DMS153 (cell line): ENCODE measurements around the gene WIPF1.

Experiments used
- DNase-seq: peaks from one replicate; lab custom pipeline; 2025; lab: John Stamatoyannopoulos, UW

The WIPF1 gene

DNA sequence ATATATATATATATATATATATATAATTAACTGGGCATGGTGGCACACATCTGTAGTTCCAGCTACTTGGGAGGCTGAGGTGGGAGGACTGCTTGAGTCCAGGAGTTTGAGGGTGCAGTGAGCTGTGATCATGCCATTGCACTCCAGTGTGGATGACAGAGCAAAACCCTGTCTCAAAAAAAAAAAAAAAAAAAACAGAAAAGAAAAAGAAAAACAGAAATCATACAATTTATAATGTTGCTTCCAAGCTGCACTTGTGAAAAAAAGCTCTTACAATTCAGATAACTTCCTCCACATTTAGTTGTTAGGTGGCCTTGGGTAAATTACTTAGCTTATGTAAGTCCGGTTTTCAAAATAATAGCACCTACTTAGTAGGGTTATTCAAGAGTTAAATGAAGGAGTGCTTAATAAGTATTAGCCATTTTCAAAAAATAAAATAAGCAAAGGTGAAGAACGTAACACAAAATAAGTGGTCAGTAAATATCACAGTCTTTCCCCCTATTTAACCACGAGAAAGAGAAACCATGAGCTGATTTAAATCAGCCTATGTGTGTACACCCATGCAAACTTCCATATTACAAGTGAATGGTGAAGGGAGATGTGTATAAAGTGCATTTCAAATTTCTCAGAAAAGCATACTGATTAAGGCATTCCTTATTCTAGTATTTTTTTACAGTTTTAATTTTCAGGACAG is 2.3 kb downstream of the WIPF1 start:
- no peak for DNase-seq

DNA sequence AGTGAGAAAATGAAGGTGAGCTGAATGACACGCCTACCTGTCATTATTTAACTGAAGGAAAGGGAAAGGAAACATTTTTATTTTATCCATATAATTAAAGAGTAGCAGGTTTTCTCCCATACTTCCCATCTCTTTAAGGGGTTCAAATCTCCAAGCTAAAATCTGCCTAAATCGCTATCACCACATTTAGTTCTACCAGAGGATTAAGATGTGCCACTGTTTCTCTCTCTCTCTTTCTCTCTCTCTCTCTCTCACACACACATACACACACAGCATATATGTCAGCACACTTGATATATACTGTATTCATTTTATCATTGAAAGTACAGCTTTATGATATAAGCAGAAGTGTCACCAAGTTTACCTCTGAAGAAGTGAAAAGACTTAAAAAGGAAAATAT is 3.1 kb downstream of the WIPF1 start:
- DNase-seq = no peak

DNA sequence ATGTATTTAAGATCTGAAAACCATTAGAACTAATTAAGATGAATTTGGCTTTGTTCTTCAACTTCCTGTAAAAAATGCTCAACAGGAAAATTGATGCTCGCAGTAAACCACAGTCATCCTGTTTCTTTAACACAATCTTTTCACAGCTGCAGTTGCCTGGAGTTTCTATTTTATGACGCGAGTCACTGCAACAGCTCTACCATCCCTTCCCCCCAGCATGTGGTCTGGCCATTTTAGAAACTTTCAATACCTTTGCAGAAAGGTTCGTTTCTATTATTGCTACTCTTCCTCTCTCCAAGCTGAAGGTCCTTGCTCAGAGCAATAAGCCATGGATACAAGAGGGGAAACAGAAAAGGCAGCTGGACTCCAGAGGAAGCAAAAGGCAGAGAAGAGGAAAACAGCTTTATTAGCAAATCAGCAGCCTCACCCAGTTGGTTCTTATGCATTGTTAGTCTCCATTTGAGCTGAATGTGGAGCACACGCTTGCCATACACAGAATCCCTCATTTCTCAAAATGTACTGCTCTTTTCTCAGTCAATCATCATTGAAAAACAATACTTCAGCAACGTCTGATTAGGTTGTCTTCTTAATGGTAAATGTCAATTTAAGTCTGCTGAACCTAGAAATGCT is 3.9 kb downstream of the WIPF1 start:
- peak; percentile 52 for DNase-seq

DNA sequence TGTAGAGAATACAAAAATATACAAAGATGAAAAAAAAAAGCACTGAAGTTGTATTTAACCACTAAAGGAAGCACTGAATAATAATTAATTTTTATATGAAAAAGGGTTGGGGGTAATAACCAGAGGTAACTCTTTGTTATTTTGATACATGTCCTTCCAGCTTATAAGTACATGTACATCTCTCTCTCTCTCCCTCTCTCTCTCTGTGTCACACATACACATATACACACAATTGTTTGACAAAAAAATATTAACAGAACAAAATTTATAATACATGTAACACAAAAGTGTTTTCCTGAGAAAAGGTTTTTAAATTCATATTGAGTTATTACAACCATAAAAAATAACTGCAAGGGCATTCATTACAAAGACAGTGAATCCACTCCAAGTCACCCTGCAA is 4.6 kb downstream of the WIPF1 start:
- DNase-seq = no peak

DNA sequence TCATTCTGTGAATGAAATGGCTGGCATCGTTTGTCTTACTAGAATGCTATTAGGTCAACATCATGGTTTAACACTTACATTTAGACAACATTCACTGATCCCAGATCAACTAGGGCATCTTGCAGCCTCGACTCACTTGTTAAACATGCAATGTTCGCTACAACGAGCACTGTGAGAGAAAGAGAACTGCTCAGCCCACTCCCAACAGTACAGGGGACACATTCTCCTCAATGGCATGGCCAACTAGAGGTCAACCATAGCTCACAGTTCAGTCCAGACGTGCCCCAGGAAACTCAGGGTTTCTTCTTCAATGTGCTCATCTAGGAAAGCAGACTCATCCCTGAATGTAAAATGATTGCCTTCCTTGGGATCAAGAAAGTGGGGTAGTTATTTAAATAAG is 5.9 kb downstream of the WIPF1 start:
- no peak for DNase-seq

DNA sequence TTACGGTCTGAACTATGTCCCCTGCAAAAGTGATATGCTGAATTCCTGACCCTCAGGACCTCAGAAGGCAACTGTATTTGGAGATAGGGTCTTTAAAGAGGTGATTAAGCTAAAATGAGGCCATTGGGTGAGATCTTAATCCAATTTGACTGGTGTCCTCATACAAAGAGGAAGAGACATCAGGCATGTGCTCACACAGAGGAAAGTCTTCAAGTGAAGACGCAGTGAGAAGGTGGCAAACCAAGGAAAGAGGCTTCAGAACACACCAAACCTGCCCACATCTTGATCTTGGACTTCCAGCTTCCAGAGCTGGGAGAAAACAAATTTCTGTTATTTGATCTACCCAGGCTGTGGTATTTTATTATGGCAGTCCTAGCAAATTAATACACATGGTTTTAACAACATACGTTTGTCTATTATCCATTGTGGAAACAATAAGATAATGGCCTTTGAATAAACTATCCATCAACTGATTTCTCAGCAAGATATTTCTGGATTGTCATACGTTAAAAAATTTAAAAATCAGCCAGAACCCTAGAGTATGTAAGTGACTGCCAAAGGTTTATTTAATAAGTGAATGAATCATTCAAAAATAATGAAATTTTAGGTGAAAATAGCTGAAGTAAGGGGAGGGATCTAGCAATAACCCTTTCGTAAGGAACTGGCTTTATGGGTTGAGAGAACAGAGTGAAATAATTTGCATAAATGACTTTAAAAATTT is 6.5 kb downstream of the WIPF1 start:
- no peak for DNase-seq

DNA sequence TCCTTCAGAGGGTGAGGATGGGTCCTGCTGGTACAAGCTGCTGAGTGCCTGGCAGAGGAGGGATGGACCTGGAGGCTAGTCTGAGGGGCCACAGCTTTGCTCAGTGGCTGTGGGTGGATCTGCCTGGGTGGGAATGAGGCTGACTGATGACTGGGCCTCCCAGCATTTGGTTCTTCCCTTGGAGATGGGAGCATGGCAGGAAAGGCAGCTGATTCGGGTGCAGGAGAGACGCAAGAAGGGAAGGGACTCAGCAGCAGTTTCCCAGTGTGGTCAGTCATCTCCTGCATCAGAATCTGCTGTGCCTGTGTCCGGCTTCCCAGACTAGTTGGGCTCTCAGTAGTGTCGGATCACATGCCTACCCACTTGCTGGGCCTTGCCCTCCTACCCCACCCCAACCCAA is 7.3 kb downstream of the WIPF1 start:
- DNase-seq = no peak

DNA sequence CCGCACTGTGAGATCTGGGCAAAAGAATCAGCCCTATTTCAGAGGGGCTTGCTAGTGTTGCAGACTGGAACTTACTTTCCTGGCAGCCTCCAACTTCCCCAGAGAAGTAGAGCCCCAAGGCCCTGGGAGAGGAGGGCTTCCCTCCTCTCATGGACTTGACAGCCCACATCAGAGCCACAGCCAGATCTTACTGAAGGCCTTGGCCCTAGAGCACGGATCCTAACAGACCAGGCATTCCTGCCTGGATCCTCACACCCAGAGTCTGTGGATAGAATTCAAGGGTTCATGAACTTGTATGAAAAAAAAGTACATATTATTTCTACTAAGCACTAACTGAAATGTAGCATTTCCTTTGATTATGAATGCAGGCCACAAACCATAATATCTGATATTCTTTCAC is 8.3 kb downstream of the WIPF1 start:
- DNase-seq = no peak

DNA sequence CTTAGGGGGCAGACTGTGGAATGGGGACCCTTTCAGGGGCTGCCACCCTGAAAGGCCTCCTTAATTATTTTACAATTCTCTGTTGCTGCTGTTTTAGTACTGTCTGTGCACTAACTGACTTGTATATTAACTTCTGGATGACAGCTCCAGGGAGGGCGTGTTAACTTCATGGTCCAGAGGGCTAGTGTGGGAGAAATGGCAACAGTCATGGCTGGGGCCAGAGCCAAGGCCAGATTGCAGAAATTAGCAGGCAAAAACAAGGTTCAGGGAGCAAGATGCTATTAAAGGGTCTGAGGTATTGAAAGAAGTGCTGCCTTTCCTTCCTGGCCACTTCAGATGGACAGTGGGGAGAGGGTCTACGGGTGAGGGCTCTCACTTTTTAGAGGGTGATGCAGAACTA is 9.1 kb downstream of the WIPF1 start:
- no peak for DNase-seq

DNA sequence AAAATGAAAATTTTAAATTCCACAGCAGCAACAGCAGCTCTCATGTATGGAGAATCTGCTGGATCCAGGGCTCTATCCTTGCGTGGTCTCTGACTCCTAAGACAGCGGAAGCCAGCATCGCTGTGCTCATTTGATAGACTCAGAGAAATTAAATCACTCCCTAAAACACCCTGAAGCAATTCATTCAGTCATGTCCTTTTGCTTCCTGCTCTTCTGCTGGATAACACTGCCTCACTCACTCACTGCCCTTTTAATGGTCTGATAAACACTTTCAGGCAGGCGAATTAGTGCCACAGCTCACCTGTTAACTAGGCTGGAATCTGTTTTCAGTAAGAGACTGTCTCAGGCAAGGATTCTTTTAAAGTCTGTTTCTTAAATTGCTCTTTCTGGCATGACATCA is 10.0 kb downstream of the WIPF1 start:
- no peak for DNase-seq

DNA sequence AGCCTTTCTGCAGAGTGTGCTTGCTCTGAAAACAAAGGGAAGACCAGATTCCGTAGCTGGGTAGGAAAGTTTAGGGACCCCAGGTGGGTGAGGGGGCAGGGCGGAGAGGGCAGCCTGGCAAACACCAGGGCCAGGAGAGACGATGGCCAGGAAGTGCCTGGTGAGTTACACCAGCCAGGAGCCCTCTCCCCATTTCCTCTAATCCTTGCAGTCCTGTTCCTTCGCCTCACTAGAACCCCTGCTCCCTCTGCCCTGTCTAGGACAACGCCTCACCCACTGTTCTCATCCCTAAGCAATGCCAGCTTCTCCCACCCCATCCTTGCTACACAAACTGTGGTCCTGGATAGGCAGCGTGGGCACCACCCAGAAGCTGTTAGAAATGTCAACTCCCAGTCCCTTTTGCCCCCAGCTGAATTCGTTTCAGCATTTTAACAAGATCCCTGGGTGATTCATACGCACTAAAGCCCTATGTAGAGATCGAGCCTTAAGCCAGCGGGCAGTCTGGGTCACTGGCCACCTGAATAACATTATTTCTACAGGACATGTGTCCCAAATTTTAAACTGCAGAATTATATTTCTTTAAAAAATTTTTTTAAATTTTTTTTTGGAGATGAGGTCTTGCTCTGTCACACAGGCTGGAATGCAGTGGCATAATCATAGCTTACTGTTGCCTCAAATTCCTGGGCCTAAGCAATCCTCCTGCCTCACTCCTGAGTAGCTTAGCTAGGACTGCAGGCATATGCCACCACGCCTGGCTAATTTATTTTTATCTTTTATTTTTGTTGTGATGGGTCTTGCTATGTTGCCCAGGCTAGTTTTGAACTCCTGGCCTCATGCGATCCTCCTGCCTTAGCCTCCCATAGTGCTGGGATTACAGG is 10.9 kb downstream of the WIPF1 start:
- no peak for DNase-seq

DNA sequence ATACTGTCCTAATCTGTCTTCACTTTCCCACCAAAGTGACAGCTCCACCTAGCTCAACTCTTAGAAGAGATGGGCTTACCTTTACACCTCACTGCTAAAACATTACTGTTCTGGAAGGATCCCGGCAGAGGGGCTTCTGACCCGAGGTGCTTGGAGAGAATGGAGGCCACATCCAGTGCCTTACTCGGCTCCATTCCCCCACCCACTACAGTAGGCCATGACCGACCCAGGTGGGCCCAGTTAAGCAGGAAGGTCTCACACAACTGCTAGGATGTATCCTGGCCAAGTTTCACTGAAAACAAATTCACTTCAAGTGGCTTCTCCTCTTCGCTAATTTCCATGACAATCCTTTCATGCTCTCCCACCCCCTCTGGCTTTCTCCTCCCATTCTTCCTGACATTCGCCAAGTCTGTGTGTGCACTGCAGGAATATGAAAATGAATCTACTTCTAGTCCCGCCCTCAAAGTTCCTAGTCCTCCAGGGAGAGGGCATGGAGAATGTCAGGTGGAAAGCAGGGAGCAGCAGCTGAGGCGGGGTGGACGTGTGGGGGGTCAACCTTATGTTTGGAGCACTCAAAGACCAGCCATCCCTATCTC is 11.8 kb downstream of the WIPF1 start:
- no peak for DNase-seq

DNA sequence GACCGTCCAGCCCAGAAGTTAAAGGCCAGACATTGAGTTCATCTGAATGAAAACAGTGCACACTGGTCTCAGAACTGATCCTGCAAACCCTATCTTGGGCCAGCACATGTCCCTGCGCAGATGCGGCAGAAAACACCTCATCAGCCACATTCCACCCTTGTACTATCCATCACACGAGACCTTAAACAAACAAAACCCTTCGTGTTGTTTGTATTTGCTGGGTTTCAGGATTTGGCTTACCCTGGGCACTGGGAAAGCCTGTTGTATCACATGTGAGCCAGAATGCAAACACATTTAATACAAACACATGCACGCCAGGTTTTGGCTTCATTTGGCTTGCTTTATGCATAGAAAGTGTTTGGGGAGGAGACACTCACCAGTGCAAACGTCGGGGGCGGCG is 12.5 kb downstream of the WIPF1 start:
- peak; percentile 64 for DNase-seq

DNA sequence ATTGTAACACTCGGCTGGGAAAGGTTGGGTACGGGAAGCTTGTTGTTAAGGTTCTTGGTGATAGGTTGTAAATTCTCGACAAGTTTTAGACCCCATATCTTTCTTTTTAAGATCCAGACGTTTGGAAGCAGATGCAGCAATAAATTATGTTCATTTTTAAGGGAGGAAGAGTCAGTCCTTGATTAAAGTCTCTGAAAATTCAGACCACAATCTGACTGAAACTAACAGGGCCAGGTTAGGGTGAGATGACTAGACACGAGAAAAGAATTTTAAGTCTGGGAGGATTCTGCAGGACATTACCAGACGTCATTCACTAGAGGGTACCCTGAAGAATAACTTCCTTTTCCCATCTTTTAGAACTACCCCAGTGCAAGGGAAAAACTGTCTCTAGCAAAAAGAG is 16.1 kb downstream of the WIPF1 start:
- DNase-seq = no peak

DNA sequence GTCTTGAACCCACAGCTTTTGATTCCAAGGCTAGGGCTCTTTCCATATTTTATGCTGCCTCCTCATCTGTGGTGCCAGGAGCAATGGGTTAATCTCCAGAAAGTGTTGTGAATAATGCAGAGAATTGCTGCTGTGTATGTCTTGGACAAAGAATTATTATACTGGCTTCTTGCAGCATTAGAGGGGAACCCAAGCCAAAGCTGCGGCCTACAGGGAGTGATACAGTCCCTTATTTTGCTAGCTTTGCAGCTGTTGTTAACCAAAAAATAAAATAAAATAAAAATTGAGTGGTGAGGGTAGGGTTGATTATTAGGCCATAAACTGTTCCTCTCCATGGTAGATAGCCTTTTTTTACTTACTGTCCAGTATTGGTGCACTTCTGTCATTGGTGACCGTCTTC is 16.7 kb downstream of the WIPF1 start:
- DNase-seq = no peak

DNA sequence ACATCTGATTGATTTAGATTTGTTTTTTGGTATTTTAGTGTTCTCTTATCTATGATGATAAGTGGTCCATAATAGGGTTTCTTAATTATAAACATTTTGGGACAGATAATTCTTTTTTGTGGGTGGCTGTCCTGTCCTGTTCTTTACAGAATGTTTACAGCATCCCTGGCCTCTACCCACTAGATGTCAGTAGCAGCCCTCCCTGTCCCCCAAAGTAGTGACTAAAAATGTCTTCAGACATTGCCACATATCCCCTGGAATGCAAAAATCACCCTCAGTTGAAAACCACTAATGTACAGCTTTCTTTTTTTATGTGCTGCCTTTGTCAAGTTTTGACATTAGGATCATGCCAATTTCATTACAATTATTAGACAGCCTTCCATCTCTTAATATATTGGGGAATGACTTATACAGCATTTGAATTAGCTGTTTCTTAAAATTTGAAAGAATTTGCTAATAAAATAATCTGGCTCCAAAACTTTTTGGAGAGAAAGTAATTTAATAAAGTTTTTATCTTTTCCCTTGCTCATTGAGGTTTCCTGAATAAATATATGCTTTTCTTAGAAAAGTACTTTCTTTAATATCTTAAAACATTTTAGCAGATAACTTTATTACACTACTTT is 19.5 kb downstream of the WIPF1 start:
- no peak for DNase-seq

DNA sequence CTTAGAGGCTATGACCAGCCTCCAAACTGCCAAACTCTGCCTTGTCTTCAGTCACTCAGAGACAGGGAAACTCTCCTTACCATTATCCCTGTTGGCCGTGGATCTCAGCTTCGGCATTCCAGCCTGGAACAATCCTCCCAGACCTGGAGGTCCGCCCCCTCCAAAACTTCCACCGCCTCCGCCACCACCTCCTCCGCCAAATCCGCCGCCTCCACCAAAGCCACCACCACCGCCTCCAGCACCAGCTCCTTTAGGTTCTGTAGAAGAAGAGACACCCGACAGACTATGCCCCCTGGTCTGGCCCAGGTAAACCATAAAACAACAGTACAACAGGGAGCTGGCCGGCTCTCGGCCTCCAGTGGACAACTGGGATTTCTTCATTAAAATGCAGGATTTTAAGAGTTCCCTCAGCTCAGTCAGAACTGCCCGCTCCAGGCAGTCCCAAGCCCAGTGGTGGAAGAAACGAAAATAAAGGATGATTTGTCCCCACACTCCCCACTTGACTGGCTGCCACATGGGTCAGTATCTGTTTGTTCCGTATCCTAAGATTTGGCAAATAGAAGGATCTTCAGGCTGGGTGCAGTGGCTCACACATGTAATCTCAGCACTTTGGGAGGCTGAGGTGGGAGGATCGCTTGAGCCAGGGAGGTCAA is 22.4 kb downstream of the WIPF1 start:
- DNase-seq = no peak

DNA sequence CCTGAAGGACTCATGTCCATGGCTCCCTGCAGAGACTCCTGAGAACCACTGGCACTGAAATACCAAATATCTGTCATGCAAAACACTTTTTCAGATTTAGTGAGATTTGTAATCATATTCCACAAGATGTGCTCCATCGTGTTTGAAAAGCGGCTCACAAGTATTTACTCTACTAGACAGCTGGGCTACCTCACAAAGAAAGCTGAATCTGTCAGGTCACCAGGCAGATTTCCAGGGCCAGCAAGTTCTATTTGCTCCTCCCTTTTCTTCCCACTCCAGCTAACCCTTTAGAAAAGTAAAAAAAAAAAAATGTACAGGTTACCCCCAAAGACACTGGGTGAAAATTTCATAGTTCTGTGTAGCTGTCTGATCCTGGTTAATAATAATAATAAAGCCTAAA is 22.9 kb downstream of the WIPF1 start:
- peak; percentile 42 for DNase-seq

DNA sequence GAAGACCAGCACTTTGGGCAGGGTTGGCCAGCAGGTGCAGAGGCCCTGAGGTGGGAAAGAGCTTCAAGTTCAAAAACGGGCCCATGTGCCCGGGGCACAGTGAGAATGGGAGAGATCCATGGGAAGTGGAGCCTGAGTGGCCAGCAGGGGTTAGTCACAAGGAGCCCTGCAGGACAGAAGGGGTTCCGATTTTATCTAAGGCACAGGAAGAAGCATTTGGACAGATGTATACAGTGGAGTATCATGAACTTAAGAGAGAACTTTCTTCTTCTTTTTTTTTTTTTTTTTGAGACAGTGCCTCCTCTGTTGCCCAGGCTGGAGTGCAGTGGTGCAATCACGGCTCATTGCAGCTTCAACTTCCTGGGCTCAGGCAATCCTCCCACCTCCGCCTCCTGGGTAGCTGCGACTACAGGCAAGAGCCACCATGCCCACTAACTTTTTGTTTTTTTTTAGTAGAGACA is 24.0 kb downstream of the WIPF1 start:
- DNase-seq = no peak

DNA sequence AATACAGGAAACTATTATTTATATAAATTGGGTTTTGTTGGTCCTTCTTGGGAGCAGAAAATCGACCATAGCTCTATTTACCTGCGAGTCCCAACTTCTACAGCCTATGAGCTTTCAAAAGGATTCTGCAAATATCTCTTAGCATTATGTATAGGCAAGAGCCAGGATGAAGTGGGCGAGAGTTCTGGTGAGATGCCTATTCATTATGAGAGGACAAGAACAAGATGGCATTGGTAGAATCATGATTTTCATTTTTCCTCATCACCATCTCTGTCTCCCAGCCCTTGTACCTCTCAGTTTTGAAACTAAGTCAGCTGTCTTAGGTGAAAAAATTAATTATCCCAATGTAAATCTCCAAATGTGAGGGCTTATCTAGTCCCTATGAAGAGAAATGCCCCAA is 25.0 kb downstream of the WIPF1 start:
- no peak for DNase-seq
